Kasumi-1 (cell line): ENCODE results near the gene TAF13.
"Not testable (repeated sequence)": the region's sequence is repeated elsewhere in the genome, so short reads cannot be mapped to it uniquely, and the experiment has no call there.

Source experiments
- DNase-seq, 2 experiments: peaks; one replicate each; lab custom pipeline; 2025; lab: John Stamatoyannopoulos, UW

TAF13 gene

DNA sequence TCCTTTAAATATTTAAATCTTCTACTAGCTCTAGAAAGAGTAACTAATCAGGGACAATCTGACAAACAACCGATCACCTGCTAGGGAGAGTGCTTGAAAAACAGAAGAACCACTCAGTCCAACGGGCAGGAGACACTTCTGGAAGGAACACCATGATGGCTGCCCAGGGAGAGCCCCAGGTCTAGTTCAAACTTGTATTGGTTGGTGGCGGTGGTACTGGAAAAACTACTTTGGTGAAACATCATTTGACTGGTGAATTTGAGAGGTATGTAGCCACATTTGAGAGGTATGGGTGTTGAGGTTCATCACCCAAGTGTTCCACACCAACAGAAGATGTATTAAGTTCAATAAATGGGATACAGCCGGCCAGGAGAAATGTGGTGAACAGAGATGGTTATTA lies 29.1 kb downstream of the TAF13 start:
- no peak for DNase-seq

DNA sequence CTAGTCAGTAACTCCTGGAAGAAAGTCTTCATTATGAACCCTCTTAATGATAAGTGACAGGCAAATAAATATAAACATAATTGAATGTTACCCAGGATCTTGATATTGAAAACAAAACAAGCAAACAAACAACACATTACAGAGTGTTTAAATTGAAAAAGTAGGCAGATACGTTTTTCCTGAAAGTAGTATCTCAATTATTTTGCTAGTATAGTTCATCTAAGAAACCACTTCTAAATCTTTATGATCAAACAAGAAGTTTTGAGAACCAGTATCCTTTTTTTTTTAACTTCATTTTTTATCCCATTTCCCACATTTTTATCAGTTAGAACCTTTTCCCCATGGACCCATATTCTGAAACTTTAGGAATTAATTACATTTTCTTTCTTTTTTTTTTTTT lies 30.2 kb downstream of the TAF13 start:
- no peak for DNase-seq

DNA sequence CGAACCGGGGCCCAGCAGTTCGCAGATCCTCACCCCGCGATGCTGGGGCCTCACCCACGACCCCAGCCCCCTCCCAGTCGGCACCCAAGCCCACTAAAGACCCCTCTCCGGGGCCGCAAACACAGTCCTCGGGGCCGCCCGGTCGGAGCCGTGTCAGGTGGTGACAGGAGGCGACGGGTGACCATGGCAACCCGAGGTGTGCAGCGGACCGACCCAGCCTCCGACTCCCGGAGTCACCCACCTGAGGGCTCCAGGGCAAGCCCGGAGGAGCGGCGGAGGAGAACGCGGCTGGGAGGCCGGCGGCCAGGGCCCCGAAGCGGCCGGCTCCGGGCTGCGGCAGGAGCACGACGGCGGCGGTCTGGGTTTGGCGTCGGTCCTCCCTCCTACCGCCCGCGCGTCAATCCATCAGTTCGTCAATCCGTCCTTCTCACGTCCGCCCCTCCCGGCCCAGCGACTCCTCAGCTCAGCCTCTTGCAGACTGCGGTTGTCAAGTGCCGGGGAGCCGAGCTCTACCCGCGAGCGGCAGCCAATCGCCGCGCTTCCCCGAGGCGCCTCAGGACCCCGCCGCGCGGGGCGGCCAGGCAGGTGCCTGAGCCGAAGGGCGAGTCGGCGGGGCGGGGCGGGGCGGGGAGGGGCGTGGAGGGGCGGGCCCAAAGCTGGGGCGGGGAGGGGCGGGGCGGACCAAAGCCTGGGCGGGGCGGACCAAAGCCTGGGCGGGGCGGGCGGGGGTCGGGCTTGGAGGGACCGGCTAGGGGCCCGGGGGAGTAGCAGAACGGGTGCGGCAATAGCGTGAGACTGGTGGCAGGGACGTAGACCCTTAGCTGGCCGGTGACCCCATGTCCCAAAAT lies 34.0 kb downstream of the TAF13 start, which contains the start of gene WDR47:
WDR47 (minus strand) TSS at position 482 of the 848 bp plus-strand sequence. CDS start 18,590 bp downstream, outside the sequence.
- DNase-seq: peak; percentile 95

DNA sequence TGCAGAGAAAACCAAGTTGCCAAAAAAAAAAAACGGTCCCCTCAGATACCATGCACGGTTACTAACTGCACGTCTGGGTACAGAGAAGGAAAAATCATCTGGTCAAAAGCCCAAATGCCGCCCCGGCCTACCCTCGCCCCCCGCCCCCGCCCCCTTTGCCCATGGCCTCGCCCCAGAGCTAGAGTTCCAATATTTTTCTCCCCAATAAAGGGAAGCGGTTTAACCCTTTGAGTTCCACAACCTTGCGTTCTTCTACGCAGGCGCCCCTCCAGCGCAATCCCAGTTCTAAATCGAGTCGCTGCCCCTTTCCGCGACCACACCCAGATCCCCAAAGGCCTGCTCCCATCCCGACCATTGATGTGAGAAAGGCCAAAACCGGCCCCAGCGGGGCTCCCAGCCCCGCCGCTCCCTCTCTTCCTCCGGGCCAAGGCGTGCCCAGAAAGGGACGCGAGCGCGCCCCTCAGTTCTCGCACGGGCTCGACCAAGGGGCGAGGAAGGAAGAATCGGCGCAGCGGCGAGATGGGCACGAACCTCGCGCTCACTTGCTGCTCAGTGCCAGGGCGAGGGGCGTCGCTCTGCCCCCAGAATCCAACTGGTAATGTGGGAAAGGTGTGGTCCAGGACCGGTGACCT lies 34.7 kb downstream of the TAF13 start:
- peak; percentile 49 for DNase-seq

DNA sequence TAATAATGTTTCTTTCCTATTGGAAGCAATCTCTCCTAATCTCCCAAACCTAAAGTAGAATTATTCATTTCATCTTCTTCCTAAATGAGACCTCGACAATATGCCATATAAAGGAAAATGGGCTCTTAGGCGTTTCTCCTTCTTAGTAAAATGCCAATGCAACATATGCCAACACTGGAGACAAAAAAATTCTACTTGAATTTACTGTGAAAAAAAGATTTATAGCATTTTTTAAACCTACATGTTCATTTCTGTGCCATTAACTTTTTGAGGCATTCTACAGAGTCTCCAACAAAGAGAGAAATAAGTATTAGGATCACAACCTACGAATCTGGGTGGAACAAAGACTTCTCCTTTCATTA lies 35.2 kb downstream of the TAF13 start:
- peak in 1 of 2 experiments; percentile 24 for DNase-seq

DNA sequence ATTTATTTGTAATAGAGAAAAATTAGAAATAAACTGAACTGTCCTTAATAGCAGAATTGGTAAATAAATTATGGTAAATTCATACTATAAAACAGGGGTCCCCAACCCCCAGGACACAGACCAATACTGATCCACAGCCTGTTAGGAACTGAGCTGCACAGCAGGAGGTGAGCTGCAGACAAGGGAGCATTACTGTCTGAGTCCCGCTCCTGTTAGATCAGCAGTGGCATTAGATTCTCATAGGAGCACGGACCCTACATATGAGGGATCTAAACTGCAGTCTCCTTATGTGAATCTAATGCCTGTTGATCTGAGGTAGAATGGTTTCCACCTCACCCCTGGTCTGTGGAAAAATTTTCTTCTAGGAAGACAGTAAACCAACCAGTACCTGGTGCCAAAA lies 41.4 kb downstream of the TAF13 start:
- no peak for DNase-seq

DNA sequence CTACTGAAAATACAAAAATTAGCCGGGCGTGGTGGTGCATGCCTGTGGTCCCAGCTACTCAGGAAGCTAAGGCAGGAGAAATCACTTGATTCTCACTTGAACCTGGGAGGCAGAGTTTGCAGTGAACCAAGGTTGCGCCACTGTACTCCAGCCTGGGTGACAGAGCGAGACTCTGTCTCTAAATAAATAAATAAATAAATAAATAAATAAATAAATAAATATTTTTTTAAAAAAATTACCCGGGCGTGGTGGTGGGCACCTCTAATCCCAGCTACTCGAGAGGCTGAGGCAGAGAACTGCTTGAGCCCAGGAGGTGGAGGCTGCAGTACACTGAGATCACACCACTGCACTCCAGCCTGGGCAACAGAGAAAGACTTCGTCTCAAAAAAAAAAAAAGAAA lies 46.3 kb downstream of the TAF13 start:
- not testable (repeated sequence) for DNase-seq

DNA sequence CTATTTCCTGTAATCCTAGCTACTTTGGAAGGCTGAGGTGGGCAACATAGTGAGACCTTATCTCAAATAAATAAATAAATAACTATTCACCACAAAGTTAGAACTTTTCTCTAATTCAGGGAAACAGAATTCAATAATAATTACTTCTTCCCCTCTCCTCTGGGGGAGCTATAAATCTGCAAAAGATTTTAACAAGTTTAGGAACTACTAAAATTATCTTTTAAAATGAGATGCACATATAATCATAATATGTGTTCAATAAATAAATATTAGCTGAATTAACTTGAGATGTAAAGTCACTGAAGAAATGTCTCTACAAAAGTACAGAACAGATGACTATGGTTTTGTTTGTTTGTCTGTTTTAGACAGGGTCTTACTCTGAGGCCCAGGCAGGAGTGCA lies 48.0 kb downstream of the TAF13 start:
- DNase-seq: peak in 1 of 2 experiments; percentile 49

DNA sequence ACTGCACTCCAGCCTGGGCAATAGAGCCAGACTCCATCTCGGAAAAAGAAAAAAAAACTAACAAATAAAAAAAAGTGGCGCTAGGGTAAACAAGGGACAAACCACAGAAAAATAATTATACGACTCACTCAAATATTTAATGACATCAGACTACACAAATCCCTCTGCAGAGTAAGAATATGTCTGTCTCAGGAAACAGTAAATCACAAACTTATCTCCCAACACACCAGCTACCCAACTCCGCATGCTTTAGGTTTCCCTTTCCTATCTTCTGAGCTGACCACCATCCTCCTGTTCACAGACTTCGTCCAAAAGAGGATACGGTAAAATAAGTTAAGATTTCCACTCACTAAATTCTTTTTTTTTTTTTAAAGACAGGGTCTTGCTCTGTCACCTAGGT lies 50.1 kb downstream of the TAF13 start:
- DNase-seq: no peak

DNA sequence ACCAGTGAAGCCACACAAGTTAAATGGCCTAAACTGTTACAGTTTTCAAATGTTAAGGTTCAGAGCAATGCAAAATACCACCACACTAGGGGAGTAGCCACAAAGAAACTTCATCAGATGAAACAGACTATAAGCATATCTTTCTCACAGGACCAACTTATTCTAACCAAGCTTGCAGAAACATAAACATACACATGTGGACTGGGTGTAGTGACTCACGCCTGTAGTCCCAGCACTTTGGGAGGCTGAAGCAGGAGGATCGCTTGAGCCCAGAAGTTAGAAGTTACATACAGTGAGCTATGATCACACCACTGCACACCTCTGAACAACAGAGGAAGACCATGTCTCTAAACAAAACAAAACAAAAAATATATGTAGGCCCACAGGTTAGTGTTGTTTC lies 51.2 kb downstream of the TAF13 start:
- DNase-seq: no peak

DNA sequence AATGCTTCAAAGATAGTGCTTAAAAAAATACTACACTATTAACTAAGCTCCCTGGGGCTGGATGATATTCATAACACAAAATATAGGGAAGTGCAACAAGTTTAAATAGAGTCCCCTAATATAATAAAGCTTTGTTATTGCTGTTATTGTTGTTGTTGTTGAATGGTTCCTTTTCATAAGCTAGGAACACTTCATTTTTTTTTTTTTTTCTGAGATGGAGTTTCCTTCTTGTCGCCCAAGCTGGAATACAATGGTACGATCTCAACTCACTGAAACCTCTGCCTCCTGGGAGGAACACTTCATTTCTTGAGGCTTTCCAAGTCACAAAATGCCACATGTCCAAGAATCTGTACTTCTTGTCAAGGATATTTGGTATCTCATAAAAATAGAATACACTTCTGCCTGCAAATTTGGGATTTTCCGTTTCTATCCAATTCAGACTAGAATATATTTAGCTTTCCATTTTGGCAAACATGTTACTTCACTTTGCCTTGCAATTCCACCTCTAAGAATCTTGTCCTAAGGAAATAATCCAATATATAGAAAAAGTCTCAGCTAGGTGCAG lies 55.0 kb downstream of the TAF13 start:
- DNase-seq: no peak

DNA sequence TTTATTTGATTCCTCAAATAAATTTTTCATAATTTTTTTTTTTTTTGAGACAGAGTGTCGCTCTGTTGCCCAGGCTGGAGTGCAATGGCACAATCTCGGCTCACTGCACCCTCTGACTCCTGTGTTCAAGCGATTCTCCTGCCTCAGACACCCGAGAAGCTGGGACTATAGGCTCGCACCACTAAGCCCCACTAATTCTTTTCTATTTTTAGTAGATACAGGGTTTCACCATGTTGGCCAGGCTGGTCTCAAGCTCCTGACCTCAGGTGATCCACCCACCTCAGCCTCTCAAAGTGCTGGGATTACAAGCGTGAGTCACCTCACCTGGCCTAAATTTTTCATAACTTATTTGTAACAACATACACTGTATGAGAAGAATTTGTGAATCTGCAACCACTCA lies 58.1 kb downstream of the TAF13 start:
- not testable (repeated sequence) for DNase-seq

DNA sequence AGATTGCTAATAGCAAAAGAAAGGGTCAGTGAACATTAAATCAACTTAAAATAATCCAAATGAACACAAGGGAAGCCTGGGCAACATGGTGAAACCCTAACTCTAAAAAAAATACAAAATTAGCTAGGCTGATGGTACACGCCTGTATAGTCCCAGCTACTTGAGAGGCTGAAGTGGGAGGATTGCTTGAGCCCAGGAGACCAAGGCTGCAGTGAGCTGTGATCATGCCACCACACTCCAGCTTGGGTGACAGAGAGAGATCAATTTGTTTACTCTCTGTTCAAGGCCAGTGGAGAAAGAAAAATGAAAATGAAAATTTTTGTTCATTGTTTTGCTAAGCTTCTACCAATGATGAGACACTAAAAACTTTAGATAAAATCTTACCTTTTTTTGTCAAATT lies 58.7 kb downstream of the TAF13 start:
- DNase-seq: no peak
